Neural cell (in vitro differentiated cells): Measurements from ENCODE around the gene ATP2B2.
A peak's percentile ranks its signal among the peaks of the same experiment; 100 is the strongest.

ENCODE experiments used
- EP300 ChIP-seq: fragments of 450-650 bp; conservative IDR thresholded peaks from 2 replicates; pipeline ENCODE4 v1.6.1; 2014; ENCODE audit warnings: antibody characterized with exemption, mild to moderate bottlenecking, moderate library complexity; ENCODE audit not compliant: poor library complexity, severe bottlenecking
- POLR2AphosphoS5 ChIP-seq: IDR thresholded peaks from 2 replicates; pipeline ENCODE4 v1.6.1; 2012
- TF ChIP-seq, protein P1 (sequence below): fragments of 450-650 bp; IDR thresholded peaks from 2 replicates; pipeline ENCODE4 v1.5.1; 2014; ENCODE audit warnings: antibody characterized with exemption, mild to moderate bottlenecking, moderate library complexity; ENCODE audit not compliant: poor library complexity, severe bottlenecking

DNA sequence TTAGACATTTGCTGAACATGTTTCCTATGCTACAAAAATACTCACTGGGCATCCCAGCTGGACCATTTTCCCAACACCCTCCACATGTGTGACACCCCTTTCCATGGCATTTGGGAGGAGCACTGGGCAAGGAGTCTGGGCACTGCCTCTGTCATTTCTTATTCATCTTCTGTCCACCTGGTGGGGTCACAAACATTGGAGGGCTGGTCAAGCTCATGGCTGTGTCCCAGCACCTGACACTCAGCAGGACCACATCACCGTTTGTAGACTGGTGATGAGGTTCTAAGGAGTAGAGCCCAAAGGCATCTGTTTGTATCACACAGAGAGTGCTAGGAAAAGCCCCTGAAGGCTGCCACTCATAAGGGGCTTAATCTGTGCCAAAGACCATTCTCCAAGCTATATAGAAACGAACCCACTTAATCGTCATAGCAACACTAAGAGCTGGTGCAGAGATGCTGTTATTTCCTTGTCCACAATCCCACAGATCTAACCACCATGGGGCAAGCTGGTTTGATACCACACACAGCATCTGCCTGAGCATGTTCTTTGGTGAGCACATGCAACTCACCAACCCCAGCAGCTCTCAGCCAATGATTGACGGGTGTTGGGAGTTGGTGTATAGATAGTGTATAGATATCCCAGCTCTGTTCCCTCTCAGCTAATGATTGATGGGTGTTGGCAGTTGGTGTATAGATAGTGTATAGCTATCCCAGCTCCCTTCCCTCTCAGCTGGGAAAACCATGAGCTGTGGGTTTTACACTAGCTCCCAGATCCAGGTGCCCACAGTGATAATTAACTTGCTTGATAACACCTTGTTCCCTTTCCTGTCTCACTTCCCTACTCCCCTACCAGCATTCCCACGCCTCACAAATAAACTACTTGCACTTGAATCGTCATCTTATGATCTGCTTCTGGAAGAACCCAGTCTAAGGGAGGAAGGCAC, 42.7 kb upstream of the ATP2B2 start:
- TF ChIP-seq POLR2AphosphoS5 (peak; percentile 74), EP300 (peak; percentile 86)
- TF ChIP-seq, protein P1, sequence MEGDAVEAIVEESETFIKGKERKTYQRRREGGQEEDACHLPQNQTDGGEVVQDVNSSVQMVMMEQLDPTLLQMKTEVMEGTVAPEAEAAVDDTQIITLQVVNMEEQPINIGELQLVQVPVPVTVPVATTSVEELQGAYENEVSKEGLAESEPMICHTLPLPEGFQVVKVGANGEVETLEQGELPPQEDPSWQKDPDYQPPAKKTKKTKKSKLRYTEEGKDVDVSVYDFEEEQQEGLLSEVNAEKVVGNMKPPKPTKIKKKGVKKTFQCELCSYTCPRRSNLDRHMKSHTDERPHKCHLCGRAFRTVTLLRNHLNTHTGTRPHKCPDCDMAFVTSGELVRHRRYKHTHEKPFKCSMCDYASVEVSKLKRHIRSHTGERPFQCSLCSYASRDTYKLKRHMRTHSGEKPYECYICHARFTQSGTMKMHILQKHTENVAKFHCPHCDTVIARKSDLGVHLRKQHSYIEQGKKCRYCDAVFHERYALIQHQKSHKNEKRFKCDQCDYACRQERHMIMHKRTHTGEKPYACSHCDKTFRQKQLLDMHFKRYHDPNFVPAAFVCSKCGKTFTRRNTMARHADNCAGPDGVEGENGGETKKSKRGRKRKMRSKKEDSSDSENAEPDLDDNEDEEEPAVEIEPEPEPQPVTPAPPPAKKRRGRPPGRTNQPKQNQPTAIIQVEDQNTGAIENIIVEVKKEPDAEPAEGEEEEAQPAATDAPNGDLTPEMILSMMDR: peak; percentile 22
